Measurements from ENCODE around the gene ROM1.
"Not testable (repeated sequence)": the region's sequence is repeated elsewhere in the genome, so short reads cannot be mapped to it uniquely, and the experiment has no call there.

The ROM1 gene

GRCh38 chr11:62580959-62581715 lies 31.9 kb upstream of the ROM1 start:
- Histone ChIP-seq H3K4me3 (ENCODE audit: insufficient read depth, low read length, poor library complexity, severe bottlenecking) (no peak overlapping the region), H3K36me3 (ENCODE audit: low read length) (peaks cover 3% of the 10 kb centered on the region; the same call in 1 of the 2 replicates), H3K27ac (ENCODE audit: low read depth, low read length) (no peak overlapping the region), H3K79me2 (ENCODE audit: insufficient read depth, low read length) (peaks cover 10% of the 10 kb centered on the region; the same call in 1 of the 2 replicates), H3K9me2 (replicated peaks; ENCODE audit: insufficient read depth, low read length) (no peaks in the 10 kb centered on the region), H3K27me3 (ENCODE audit: low read length) (no peaks in the 10 kb centered on the region), H3K4me2 (ENCODE audit: low read depth, low read length, poor library complexity, severe bottlenecking) (no peak overlapping the region), H3K9ac (ENCODE audit: low read length) (no peak overlapping the region), H3K9me3 (ENCODE audit: insufficient read depth, low read length) (no peaks in the 10 kb centered on the region), H2AFZ (ENCODE audit: low read depth, low read length, severe bottlenecking) (no peak overlapping the region), H4K20me1 (ENCODE audit: low read depth, low read length) (no peaks in the 10 kb centered on the region), H3F3A (ENCODE audit: insufficient read depth) (peaks cover 4% of the 10 kb centered on the region; the same call in 1 of the 2 replicates)
- TF ChIP-seq CTCF (IDR thresholded peaks at IDR 0.05; ENCODE audit: insufficient read depth, low read length, poor library complexity, severe bottlenecking) (no peak), EZH2phosphoT487 (conservative IDR thresholded peaks at IDR 0.05; ENCODE audit: low read length) (no peak)

GRCh38 chr11:62581735-62582134 lies 31.3 kb upstream of the ROM1 start:
- not testable (repeated sequence) for H3K27ac ChIP-seq (ENCODE audit: low read depth, low read length); H3F3A ChIP-seq (ENCODE audit: insufficient read depth); H3K4me3 ChIP-seq (ENCODE audit: insufficient read depth, low read length, poor library complexity, severe bottlenecking); H2AFZ ChIP-seq (ENCODE audit: low read depth, low read length, severe bottlenecking); H3K9me2 ChIP-seq (replicated peaks; ENCODE audit: insufficient read depth, low read length); H3K9ac ChIP-seq (ENCODE audit: low read length); H4K20me1 ChIP-seq (ENCODE audit: low read depth, low read length); H3K36me3 ChIP-seq (ENCODE audit: low read length); H3K9me3 ChIP-seq (ENCODE audit: insufficient read depth, low read length); H3K4me2 ChIP-seq (ENCODE audit: low read depth, low read length, poor library complexity, severe bottlenecking); H3K27me3 ChIP-seq (ENCODE audit: low read length)
- peaks cover 12% of the 10 kb centered on the region; the same call in 1 of the 2 replicates for H3K79me2 ChIP-seq (ENCODE audit: insufficient read depth, low read length)

- H3F3A ChIP-seq (ENCODE audit: insufficient read depth); H3K27ac ChIP-seq (ENCODE audit: low read depth, low read length); H3K4me3 ChIP-seq (ENCODE audit: insufficient read depth, low read length, poor library complexity, severe bottlenecking); H3K9me2 ChIP-seq (replicated peaks; ENCODE audit: insufficient read depth, low read length); H3K4me2 ChIP-seq (ENCODE audit: low read depth, low read length, poor library complexity, severe bottlenecking); H4K20me1 ChIP-seq (ENCODE audit: low read depth, low read length); H3K27me3 ChIP-seq (ENCODE audit: low read length); H3K9me3 ChIP-seq (ENCODE audit: insufficient read depth, low read length); H2AFZ ChIP-seq (ENCODE audit: low read depth, low read length, severe bottlenecking); H3K9ac ChIP-seq (ENCODE audit: low read length); H3K36me3 ChIP-seq (ENCODE audit: low read length): not testable (repeated sequence)
- H3K79me2 ChIP-seq (ENCODE audit: insufficient read depth, low read length), result peaks cover 19% of the 10 kb centered on the region
These were observed 27.7 kb upstream of the ROM1 start for GRCh38 chr11:62585356-62585755.

- Histone ChIP-seq H3K27ac (ENCODE audit: low read depth, low read length) (no peak overlapping the region), H3K79me2 (ENCODE audit: insufficient read depth, low read length) (peaks cover 24% of the 10 kb centered on the region), H3K36me3 (ENCODE audit: low read length) (peaks cover 8% of the 10 kb centered on the region; the same call in 1 of the 2 replicates)
These were observed 24.0 kb upstream of the ROM1 start for GRCh38 chr11:62588966-62589637.

More at GRCh38 chr11:62588966-62589637, 24.0 kb upstream of the ROM1 start:
- Histone ChIP-seq H3K4me3 (ENCODE audit: insufficient read depth, low read length, poor library complexity, severe bottlenecking) (no peak overlapping the region), H3K9ac (ENCODE audit: low read length) (0 out of 2 replicates have a peak overlapping the region, but pooled peaks have one; percentile 4), H3K4me2 (ENCODE audit: low read depth, low read length, poor library complexity, severe bottlenecking) (peak overlapping the region; percentile 93), H3K9me3 (ENCODE audit: insufficient read depth, low read length) (no peaks in the 10 kb centered on the region), H4K20me1 (ENCODE audit: low read depth, low read length) (no peaks in the 10 kb centered on the region), H2AFZ (ENCODE audit: low read depth, low read length, severe bottlenecking) (no peak overlapping the region), H3K9me2 (replicated peaks; ENCODE audit: insufficient read depth, low read length) (no peaks in the 10 kb centered on the region), H3F3A (ENCODE audit: insufficient read depth) (peaks cover 15% of the 10 kb centered on the region), H3K27me3 (ENCODE audit: low read length) (no peaks in the 10 kb centered on the region)
- TF ChIP-seq CTCF (IDR thresholded peaks at IDR 0.05; ENCODE audit: insufficient read depth, low read length, poor library complexity, severe bottlenecking) (peak; percentile 52), EZH2phosphoT487 (conservative IDR thresholded peaks at IDR 0.05; ENCODE audit: low read length) (no peak)

Data from SU-DHL-6 (cell line).